Thyroid gland (tissue), 4 donors: ENCODE data around the gene GPC1.

Experiments
- POLR2A ChIP-seq, 2 donors: fragments of 450-650 bp; IDR thresholded peaks; one replicate each; pipeline ENCODE4 v1.6.1; 2017; ENCODE audit warnings: antibody characterized with exemption in 2 of 2, mild to moderate bottlenecking in 2 of 2, moderate library complexity in 1 of 2
- TF ChIP-seq, protein P1 (sequence below), 6 experiments: fragments of 200-600 bp in 3 of 6; fragments of 450-650 bp in 3 of 6; sonication (generic) in 3 of 6; IDR thresholded peaks; one replicate each; pipeline ENCODE4 v1.5.1; 2016 to 2019; ENCODE audit warnings: antibody characterized with exemption in 6 of 6, mild to moderate bottlenecking in 2 of 6, inconsistent platforms in 1 of 6, moderate library complexity in 1 of 6

DNA sequence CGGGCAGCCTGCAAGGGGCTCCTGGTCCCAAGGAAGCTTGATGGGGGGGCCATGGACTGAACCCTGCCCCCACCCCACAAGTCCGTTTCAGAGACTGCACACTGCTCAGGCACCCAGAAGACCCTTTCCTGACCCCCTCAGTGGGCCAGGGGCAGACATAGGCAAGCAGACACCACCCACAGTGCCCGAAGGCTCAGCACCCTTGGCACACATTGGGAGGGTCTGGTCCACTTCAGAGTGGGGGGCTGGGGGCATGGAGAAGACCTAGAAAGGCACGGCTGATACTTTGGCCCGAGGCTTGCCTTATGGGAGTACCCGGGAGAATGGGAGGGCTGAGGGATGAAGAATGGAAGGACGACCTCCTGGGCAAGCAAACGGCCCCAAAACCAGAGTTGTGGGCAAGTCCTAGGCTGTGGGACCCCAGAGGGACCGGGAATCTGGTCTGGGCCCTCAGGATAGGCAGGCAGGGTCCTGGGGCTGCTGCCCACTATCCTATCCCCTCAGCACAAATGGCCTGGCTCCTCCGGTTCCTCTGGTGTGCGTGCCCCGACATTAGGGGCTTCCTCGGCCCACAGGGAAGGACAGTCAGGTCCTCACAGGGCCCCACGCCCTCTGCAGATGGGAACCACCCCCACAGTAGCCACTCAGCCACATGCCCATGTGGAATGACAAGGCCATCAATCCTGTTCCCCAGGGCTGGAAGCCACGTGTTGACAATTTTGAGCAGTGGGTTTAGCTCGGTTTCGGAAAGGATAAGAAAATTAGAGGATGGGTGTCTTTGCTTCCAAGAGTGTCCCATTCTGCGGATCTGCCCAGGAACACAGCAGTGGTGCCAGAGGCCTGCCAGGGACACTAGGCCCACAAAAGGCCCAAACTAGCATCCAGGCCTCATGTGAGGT, 15.0 kb upstream of the GPC1 start:
- TF ChIP-seq, protein P1, sequence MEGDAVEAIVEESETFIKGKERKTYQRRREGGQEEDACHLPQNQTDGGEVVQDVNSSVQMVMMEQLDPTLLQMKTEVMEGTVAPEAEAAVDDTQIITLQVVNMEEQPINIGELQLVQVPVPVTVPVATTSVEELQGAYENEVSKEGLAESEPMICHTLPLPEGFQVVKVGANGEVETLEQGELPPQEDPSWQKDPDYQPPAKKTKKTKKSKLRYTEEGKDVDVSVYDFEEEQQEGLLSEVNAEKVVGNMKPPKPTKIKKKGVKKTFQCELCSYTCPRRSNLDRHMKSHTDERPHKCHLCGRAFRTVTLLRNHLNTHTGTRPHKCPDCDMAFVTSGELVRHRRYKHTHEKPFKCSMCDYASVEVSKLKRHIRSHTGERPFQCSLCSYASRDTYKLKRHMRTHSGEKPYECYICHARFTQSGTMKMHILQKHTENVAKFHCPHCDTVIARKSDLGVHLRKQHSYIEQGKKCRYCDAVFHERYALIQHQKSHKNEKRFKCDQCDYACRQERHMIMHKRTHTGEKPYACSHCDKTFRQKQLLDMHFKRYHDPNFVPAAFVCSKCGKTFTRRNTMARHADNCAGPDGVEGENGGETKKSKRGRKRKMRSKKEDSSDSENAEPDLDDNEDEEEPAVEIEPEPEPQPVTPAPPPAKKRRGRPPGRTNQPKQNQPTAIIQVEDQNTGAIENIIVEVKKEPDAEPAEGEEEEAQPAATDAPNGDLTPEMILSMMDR (IDR thresholded peaks at IDR 0.05): no peak
- TF ChIP-seq POLR2A (IDR thresholded peaks at IDR 0.05): no peak
